CD4-positive, alpha-beta T cell treated with Interferon gamma for 1 hour (primary cell): Measurements from ENCODE around the gene TMEM247.

Source experiments
- DNase-seq: peaks from one replicate; pipeline ENCODE4 v3.0.0-alpha.2; 2020

TMEM247 gene

DNA sequence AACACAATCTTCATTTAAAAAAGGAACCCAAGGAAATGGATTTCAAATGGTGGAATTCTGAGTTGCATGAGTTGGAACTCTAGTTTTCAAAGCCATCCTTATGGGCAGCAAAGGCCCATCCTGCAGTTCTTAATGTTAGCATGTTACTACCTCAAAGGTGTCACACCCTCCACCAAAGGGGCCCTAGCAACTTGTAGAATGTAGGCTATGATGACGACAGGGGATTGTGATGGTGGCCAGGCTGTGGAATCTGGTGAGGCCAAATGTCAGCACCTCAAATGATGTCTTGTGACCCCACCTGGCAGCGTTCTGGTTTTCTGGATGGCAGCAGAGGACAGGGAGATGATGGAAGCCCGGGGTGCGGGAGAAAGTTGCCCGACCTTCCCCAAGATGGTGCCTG, at the start of gene TMEM247:
TSS of gene TMEM247 (plus strand) at position 301 of the 400 bp plus-strand sequence.
- no peak for DNase-seq

DNA sequence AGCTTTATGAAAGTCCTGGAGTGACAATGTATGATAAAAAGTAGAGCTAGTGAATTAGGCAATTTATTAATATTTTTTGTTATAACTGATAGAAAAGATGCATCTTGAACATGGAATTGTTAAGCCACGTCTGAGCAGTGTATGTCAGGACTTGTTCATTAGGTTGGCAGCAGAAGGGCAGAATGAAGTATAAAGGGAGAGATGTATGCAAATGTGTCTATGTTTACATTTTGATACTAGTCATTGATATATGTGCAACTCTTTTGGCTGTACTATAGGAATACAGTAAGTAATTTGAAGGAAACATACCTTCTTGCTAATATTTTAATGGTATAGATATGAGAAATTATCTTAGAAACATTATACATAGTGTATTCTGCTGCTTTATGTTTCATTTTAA, 49.0 kb upstream of the TMEM247 start:
- DNase-seq: no peak

DNA sequence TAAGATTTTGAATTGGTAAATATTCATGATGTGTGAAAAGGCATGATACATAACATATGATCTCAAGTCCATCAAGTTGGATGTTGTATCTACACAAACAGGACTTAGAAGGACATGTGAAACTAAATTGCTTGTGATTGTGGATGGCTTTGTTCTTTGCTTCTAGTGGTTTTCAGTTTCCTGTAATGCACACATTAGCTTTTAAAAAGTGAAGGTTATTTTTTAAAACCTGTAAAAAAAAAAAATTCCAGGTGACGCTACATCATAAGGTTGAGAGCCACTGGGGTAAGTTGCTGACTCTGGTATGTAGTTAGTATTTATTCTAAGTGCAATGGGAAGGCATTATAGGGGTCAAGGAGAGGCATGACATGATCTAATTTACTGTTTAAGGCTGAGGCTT, 48.4 kb upstream of the TMEM247 start:
- DNase-seq: no peak

GRCh38 chr2:46431481-46432235, 47.7 kb upstream of the TMEM247 start:
- no peak for DNase-seq

GRCh38 chr2:46434851-46435273, 44.5 kb upstream of the TMEM247 start:
- no peak for DNase-seq

DNA sequence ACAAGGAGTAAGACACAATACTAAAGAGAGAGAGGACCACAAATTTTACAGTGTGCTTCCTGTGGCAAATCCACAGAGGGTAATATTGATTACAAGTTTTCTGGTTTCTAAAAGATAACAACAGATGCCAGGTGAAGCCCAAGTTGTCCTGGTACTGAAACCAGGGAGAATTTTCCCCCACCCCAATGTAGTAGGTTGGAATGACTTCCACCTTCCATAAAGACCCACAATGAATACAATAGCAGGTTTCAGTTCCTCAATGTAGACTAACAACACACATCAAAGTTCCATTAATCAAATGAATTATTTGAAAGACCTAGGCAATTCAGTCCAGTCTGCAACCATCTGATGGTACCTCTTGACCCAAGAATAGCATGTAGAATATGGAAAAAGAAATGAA, 44.0 kb upstream of the TMEM247 start:
- DNase-seq: no peak

- DNase-seq: no peak
Measured at GRCh38 chr2:46435796-46436360, 43.5 kb upstream of the TMEM247 start.

GRCh38 chr2:46436800-46437199, 42.6 kb upstream of the TMEM247 start:
- no peak for DNase-seq

DNA sequence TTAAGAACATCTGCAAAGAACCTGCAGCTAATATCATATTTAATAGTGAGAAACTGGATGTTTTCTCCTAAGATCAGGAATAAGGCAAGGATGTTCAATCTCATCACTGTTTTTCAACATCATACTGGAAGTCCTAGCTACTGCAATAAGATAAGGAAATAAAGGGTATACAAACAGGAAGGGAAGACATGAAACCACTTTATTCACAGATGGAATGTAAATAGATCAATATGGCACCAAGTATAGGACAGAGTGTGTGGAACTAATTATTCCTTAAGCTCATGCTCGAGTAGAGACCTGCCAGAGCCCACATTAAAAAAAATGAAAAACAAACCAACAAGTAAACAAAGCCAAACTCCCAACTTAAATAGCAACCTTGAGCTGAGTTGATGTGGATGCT, 41.3 kb upstream of the TMEM247 start:
- DNase-seq: no peak

- no peak for DNase-seq
Measured at GRCh38 chr2:46438794-46439193, 40.6 kb upstream of the TMEM247 start.

DNA sequence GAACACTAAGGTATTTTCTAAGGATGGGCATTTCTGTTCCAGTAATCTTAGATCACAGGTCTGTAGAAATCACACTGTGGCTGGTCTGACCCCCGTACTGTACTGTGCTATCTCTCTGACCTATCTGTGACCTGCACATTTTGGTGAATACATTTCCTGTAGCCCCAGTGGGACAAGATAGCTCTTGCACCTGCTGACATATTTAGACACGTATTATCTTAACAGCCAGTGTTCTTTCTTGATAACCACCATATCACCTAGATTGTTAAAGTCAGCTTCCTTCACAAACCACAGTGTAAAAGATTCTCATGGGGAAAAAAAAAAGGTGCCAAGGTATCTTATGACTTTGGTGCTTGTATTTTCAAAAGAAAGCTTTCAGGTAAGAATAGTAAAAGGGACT, 39.8 kb upstream of the TMEM247 start:
- DNase-seq: peak; percentile 29

DNA sequence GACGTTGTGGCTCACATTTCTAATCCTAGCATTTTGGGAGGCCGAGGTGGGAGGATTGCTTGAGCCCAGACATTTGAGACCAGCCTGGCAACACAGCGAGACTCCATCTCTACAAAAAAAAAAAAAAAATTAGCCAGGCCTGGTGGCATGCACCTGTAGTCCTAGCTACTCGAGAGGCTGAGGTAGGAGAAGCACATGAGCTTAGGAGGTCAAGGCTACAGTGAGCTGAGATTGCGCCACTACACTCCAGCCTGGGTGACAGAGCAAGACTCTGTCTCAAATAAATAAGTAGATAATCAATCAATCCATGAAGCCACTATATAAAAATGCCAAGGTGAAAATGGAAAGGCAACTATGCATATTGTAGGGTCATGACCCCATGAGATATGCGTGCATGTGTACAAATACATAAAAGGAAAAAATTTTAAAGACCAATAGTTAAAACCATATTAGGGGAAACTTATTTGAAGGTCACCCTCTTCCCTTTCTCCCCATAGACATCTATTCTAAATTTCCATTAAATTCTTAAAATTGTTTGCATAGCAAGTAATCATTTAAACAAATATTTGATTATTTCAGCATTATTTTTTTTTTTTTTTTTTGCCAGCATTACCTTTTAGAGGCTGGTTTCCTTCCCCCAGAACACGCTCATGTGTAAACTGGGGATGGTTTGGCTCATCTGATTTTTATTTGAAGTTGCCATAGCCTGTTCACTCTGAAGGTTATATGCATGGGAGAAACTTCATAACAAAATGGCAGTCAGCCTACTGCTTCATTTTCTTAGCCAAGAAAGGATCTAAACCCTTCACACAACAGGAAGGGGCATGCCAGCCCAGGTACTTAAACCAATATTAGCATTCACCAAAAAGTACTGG, 37.3 kb upstream of the TMEM247 start:
- DNase-seq: no peak

DNA sequence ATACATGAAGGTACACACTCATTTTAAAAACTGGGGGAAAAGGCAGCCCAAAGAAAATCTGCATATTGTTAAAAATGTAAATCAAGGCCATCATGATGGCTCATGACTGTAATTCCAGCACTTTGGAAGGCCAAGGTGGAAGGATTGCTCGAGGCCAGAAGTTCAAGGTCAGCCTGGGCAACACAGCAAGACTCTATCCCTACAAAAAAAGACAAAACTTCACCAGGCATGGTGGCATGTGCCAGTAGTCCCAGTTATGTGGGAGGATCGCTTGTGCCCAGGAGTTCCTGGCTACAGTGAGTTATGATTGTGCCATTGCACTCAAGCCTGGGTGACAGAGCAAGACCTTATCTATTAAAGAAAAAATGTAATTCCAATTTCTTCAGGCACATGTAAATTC, 34.6 kb upstream of the TMEM247 start:
- no peak for DNase-seq

GRCh38 chr2:46445556-46445955, 33.8 kb upstream of the TMEM247 start:
- no peak for DNase-seq

DNA sequence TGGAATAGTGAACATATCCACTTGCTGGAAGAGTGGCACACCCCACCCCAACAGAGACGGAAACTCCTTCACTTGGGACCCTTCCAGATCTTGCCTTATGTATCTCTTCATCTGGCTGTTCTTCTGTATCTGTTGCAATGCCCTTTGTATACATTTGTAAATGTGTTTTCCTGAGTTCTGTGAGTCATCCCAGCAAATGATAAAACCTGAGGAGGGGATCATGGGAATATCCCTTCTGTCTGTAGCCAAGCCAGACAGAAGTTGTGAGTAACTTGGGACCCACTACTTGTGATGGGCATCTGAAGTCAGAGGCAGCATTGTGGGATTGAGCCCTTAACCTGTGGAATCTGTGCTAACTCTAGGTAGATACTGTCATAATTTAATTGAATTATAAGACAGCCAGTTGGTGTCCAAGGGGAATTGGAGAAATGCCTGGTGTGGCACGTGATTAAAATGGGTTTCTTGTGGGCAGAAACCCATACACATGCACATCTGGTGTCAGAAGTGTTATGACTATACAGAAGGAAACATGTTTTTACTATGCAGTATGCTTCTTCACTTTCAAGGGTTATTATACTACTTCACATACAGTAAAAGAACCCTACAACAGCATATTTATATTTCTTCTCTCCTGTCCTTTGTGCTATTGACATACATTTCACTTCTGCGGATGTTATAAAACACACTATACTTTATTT, 32.3 kb upstream of the TMEM247 start:
- DNase-seq: no peak

DNA sequence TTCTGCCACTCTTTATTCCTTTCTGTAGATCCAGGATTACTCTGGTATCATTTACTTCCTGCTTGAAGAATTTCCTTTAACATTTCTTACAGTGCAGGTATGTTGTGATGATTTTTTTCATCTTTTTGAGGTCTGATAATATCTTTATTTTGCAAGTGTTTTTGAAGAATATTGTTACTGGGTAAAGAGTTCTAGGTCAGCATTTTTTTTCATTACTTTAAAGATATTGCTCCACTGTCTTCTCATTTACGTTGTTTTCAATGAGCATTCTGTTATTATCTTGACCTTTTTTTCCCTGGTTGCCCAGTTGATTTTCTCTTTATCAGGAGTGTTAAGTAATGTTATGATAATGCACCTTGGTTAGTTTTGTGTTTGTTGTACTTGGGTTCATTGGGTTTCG, 31.7 kb upstream of the TMEM247 start:
- DNase-seq: no peak

GRCh38 chr2:46448111-46448510, 31.3 kb upstream of the TMEM247 start:
- no peak for DNase-seq

- no peak for DNase-seq
Measured at GRCh38 chr2:46448641-46449040, 30.7 kb upstream of the TMEM247 start.

- no peak for DNase-seq
Measured at GRCh38 chr2:46449700-46450099, 29.7 kb upstream of the TMEM247 start.

GRCh38 chr2:46451131-46451711, 28.1 kb upstream of the TMEM247 start:
- DNase-seq: no peak

- no peak for DNase-seq
Measured at GRCh38 chr2:46456789-46457188, 22.6 kb upstream of the TMEM247 start.

- DNase-seq: no peak
Measured at GRCh38 chr2:46458763-46459500, 20.4 kb upstream of the TMEM247 start.
